Dedifferentiated amniotic fluid mesenchymal stem cell (primary cell): Measurements from ENCODE around the gene SYNE1.
"Not testable (repeated sequence)": the region's sequence is repeated elsewhere in the genome, so short reads cannot be mapped to it uniquely, and the experiment has no call there.

Experiments used
- DNase-seq: peaks from one replicate; pipeline ENCODE4 v3.0.0-alpha.2; 2016; ENCODE audit errors: extremely low spot score

The SYNE1 gene, protein sequence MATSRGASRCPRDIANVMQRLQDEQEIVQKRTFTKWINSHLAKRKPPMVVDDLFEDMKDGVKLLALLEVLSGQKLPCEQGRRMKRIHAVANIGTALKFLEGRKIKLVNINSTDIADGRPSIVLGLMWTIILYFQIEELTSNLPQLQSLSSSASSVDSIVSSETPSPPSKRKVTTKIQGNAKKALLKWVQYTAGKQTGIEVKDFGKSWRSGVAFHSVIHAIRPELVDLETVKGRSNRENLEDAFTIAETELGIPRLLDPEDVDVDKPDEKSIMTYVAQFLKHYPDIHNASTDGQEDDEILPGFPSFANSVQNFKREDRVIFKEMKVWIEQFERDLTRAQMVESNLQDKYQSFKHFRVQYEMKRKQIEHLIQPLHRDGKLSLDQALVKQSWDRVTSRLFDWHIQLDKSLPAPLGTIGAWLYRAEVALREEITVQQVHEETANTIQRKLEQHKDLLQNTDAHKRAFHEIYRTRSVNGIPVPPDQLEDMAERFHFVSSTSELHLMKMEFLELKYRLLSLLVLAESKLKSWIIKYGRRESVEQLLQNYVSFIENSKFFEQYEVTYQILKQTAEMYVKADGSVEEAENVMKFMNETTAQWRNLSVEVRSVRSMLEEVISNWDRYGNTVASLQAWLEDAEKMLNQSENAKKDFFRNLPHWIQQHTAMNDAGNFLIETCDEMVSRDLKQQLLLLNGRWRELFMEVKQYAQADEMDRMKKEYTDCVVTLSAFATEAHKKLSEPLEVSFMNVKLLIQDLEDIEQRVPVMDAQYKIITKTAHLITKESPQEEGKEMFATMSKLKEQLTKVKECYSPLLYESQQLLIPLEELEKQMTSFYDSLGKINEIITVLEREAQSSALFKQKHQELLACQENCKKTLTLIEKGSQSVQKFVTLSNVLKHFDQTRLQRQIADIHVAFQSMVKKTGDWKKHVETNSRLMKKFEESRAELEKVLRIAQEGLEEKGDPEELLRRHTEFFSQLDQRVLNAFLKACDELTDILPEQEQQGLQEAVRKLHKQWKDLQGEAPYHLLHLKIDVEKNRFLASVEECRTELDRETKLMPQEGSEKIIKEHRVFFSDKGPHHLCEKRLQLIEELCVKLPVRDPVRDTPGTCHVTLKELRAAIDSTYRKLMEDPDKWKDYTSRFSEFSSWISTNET (N-terminal part only)

DNA sequence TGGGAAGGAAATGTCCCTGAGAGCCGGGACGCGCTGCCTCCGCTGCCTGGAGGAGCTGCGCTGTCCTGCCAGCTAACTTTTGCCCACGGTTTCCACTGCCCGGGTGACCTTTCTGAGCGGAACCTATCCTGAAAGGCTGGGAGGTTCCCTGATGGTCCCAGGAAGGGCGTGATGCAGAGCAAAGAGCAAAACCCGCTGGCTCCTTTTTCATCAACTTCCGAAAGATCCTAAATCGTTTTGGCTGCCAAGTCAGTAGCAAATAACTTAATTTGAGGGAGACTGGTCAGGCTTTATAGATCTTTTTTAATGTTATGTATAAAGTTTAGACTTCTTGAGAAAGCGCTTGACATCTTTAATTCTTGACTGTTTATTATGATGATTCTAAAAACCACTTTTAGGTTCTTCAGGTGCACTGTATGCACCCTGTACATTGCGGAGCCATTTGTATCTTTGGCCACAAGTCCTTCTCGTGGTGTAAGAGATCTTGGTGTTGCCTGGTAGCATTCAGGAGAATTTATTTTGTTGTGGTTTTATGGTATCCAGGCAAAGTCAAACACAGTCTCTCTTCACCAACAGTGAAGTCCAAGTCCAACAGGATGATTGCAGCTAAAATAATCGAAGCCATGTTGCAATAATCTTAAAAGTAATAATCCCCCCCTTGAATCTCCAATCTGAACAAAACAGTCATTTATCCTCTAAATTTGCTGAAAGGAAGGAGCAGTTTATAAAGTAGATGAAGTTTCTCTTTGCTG, at the start of gene SYNE1:
Gene SYNE1 (minus strand): TSS at position 67 of the 752 bp plus-strand sequence. CDS start 9,031 bp downstream, outside the sequence.
- no peak for DNase-seq

DNA sequence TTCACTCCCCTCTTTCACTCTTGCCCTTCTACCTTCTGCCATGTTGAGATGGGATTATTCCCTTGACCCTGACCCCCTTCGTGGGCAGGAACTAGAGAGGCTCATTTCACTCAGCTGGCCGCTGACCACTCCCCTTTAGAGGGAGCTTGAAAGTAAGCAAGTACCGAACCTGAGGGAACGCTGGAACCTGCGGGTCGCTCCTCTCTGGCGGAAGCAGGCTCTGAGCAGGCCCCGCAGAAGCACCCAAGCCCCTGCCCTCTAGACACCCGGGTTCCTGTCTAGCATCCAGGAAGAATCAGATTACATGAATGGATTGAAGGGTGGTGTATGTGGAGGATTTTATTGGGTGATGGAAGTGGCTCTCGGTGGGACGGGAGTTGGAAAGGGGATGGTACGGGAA, 48.7 kb upstream of the SYNE1 start:
- DNase-seq, result no peak

DNA sequence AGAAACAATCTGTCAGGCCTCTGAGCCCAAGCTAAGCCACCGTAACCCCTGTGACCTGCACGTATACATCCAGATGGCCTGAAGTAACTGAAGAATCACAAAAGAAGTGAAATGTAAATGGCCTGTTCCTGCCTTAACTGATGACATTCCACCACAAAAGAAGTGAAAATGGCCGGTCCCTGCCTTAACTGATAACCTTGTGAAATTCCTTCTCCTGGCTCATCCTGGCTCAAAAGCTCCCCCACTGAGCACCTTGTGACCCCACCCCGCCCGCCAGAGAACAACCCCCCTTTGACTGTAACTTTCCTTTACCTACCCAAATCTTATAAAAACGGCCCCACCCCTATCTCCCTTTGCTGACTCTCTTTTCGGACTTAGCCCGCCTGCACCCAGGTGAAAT, 45.8 kb upstream of the SYNE1 start:
- DNase-seq, result not testable (repeated sequence)

DNA sequence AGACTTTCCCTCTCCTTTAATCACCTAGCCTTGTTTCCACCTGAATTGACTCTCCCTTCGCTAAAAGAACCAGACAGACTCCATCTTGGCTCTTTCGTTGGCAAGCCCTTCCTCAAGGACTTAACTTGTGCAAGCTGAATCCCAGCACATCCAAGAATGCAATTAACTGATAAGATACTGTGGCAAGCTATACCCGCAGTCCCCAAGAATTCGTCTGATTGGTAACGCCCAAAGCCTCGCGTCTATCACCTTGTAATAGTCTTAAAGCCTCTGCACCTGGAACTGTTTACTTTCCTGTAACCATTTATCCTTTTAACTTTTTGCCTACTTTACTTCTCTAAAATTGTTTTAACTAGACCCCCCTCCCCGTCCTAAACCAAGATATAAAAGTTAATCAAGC, 45.0 kb upstream of the SYNE1 start:
- no peak for DNase-seq

- no peak for DNase-seq
These were observed 43.8 kb upstream of the SYNE1 start for GRCh38 chr6:152680879-152681517.

GRCh38 chr6:152680151-152680550, 43.0 kb upstream of the SYNE1 start:
- DNase-seq, result no peak

- DNase-seq, result no peak
These were observed 36.1 kb upstream of the SYNE1 start for GRCh38 chr6:152673236-152673635.

- no peak for DNase-seq
These were observed 34.0 kb upstream of the SYNE1 start for GRCh38 chr6:152671171-152671570.

DNA sequence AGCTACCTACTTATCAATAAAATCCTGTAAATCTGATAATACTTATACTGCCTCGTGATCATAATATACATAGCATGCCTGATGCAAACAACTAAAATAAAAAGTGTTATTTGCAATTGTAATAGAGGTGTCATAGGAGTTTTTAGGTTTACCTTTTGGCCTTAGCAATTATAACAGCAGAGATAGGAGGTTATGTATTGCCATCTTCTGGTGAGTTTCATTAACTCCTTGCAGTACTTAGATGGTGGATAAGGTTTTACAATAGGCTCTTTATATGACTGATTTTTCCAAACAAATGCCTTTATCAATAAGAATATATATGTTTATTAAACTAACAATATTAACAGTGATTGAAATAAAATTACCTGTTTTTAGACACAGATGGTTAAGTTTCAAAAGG, 32.7 kb upstream of the SYNE1 start:
- DNase-seq, result no peak

DNA sequence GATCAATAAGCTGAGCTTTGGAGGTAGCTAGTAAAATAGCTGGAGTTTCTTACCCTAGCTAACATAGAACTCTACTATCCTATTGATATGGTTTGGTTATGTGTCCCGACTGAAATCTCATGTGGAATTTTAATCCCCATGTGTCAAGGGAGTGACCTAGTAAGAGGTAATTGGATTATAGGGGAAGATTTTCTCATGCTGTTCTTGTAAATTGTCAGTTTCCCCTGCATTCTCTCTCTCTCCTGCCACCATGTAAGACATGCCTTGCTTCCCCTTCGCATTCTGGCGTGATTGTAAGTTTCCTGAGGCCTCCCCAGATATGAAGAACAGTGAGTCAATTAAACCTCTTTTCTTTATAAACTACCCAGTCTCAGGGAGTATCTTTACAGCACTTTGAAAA, 24.6 kb upstream of the SYNE1 start:
- DNase-seq, result no peak

GRCh38 chr6:152651986-152652385, 14.8 kb upstream of the SYNE1 start:
- DNase-seq, result no peak

GRCh38 chr6:152648105-152648504, 10.9 kb upstream of the SYNE1 start:
- no peak for DNase-seq

DNA sequence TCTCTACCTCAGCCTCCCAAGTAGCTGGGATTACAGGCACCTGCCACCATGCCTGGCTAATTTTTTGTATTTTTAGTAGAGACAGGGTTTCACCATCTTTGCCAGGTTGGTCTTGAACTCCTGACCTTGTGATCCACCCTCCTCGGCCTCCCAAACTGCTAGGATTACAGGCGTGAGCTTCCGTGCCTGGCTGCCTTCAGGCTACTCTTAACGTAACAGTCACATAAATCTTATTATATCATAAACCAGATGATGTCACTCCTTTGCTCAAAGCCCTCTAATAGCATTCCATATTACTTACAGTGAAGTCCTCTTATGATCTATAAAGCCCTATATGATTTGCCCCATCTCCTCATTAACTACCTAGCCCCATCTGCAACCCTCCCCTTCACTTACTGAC, 9.6 kb upstream of the SYNE1 start:
- DNase-seq, result not testable (repeated sequence)

- DNase-seq, result no peak
These were observed 5.6 kb upstream of the SYNE1 start for GRCh38 chr6:152642578-152643375.

DNA sequence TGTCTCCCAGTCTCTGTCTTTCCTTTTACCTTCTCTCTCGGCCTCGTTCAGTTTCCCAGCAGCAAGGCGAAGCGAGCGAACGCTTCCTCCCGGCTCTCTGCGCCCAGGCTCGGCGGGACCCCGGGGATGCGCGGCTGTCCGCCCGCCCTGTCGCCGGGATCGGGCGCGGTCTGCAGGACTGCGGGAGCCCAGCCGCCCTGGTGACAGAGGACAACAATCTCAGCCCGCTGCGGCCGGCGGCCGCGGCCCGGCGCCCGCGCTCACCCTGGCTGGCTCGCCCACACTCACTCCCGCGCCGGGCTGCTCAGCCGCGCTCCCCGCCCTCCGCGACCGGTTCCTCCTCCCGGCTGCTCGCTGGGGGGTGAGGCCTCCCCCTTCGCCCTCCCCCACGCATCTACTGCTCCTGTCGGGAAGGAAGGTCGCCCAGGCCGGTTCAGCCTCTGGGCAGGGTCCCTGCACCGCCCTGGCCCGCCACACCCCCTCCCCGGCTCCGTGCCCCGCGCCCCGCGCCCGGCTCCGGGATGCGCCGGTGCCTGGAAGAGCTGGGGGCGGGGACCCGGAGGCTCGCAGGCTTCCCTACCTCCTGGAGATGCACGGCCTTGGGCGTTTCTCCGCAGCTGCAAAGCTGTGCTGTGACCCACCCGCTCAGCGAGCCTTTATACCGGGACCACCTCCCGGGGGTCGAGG, 410 bp downstream of the SYNE1 start:
- no peak for DNase-seq

GRCh38 chr6:152636021-152636608, 1.0 kb downstream of the SYNE1 start:
- no peak for DNase-seq

GRCh38 chr6:152634773-152635172, 2.4 kb downstream of the SYNE1 start:
- no peak for DNase-seq

GRCh38 chr6:152632121-152632782, 4.9 kb downstream of the SYNE1 start:
- DNase-seq, result no peak

DNA sequence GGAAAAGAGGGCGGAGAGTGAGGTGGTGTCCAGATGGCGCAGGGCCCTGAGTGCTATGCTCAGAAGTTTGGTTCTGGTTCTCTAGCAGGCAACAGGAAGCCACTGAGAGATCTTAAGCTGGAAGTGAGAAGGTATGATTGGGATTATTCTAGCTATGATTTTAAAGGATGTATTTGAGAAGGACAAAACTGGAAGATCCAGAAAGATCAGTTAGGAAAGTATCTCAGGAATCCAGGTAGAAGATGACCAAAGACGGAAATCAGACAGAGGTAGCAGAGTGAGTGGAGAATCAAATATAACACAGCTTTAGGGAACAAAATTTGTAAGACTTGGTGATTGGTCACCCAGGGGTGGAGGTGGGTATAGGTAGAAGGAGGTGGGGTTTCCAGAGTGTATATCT, 5.8 kb downstream of the SYNE1 start:
- DNase-seq, result no peak
